Measurements from ENCODE around the gene SYNJ2. TPM values are rescaled to one million over a fixed set of nuclear protein-coding genes. Genes with fewer than 3 reads are reported as not detected.
A peak's percentile ranks its signal among the peaks of the same experiment; 100 is the strongest.

SYNJ2 gene
- total and polyA plus RNA-seq, 2 donors (not counting 3 experiments of a cell fraction or from before 2014, with no cell fraction given): 35.1 to 78.2 TPM

DNA sequence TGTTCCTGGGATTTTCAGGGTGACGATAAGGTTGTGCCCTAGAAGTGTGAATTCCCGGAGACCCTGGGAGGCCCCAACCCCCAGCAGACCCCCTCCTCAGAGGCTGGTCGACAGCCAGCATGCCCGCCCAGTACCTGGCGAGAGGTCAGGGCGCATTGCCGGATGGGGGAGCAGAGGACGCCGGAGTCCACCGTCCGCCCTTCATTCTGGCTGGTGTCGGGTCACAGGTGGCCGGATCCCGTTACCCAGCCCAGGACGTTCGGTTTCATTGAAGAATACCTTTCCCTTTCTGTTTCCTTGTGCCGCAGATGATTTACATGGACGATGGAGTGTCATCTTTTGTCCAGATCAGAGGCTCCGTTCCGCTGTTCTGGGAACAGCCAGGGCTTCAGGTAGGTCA is 61.3 kb downstream of the SYNJ2 start:
- H4K20me1 ChIP-seq (replicated peaks; ENCODE audit: control insufficient read depth, extremely low read depth, insufficient read depth, low read length): no peaks in the 10 kb centered on the region
- no peak overlapping the region for H2AFZ ChIP-seq (ENCODE audit: low read depth, low read length)
- DNase-seq (ENCODE audit: low read depth, low spot score): no peak
- no peaks in the 10 kb centered on the region for H3K9me1 ChIP-seq (replicated peaks; ENCODE audit: control insufficient read depth, extremely low read depth, insufficient read depth, low read length)
- intact Hi-C loops (cut with micrococcal nuclease): no loop called here
- H3K4me3 ChIP-seq (replicated peaks in 1 of 3; ENCODE audit: insufficient read depth in 1 of 3, low read depth in 1 of 3, low read length in 3 of 3): no peak overlapping the region
- peak overlapping the region; percentile 90 for H3K9ac ChIP-seq (replicated peaks; ENCODE audit: extremely low read depth, insufficient read depth, low read length)
- H3K79me2 ChIP-seq (ENCODE audit: control insufficient read depth, insufficient read depth, low read length): peaks cover 16% of the 10 kb centered on the region
- no peaks in the 10 kb centered on the region for H3K9me3 ChIP-seq (replicated peaks; ENCODE audit: control insufficient read depth, insufficient read depth, low read length)
- dilution Hi-C loops (cut with MboI; ENCODE audit: extremely low pct_ligation_motif_present, low sequenced_read_pairs): no loop called here
- H3K27me3 ChIP-seq (ENCODE audit: control insufficient read depth in 2 of 2, insufficient read depth in 2 of 2, low read length in 2 of 2): no peaks in the 10 kb centered on the region
- POLR2A ChIA-PET: no interaction called here
- no TSS peak for BruUV-seq (replicated peaks)
- peak overlapping the region; percentile 99 for H3K27ac ChIP-seq (ENCODE audit: insufficient read depth, low read depth, low read length)
- no peak for FAIRE-seq
- H3K36me3 ChIP-seq (ENCODE audit: control insufficient read depth in 2 of 2, extremely low read depth in 1 of 2, insufficient read depth in 2 of 2, low read length in 2 of 2): peaks cover 14 to 19% of the 10 kb centered on the region in 2 experiments
- CTCF ChIA-PET: interaction anchor here (0.9 to 6.2 kb wide), 7 partner anchors 14 to 170 kb away, joined by 3 to 45 read pairs (median 14); no protein-coding TSS in a partner anchor
- peaks cover 38% of the 10 kb centered on the region for H3K4me1 ChIP-seq (ENCODE audit: control insufficient read depth, extremely low read depth, insufficient read depth, low read length)
- TF ChIP-seq POLR2AphosphoS5 (IDR thresholded peaks at IDR 0.05; ENCODE audit: insufficient read depth, low read depth, low read length) (no peak), FOS (IDR thresholded peaks at IDR 0.05; ENCODE audit: borderline replicate concordance, insufficient read depth, low read length) (no peak), GATA2 (IDR thresholded peaks at IDR 0.05; ENCODE audit: insufficient read depth, insufficient read length, low read depth, low read length) (no peak), JUN (IDR thresholded peaks at IDR 0.05; ENCODE audit: borderline replicate concordance, insufficient read depth, insufficient read length, low read depth) (no peak), EZH2 (IDR thresholded peaks at IDR 0.05; ENCODE audit: borderline replicate concordance, low read depth, low read length, severe bottlenecking) (no peak), POLR2A (IDR thresholded peaks at IDR 0.05; ENCODE audit: low read depth, low read length) (no peak), MYC (IDR thresholded peaks at IDR 0.05; ENCODE audit: low read depth, low read length) (no peak)
- TF ChIP-seq, protein P1, sequence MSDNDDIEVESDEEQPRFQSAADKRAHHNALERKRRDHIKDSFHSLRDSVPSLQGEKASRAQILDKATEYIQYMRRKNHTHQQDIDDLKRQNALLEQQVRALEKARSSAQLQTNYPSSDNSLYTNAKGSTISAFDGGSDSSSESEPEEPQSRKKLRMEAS (IDR thresholded peaks at IDR 0.05; ENCODE audit: insufficient read depth, insufficient read length): no peak
- TF ChIP-seq, protein P2, sequence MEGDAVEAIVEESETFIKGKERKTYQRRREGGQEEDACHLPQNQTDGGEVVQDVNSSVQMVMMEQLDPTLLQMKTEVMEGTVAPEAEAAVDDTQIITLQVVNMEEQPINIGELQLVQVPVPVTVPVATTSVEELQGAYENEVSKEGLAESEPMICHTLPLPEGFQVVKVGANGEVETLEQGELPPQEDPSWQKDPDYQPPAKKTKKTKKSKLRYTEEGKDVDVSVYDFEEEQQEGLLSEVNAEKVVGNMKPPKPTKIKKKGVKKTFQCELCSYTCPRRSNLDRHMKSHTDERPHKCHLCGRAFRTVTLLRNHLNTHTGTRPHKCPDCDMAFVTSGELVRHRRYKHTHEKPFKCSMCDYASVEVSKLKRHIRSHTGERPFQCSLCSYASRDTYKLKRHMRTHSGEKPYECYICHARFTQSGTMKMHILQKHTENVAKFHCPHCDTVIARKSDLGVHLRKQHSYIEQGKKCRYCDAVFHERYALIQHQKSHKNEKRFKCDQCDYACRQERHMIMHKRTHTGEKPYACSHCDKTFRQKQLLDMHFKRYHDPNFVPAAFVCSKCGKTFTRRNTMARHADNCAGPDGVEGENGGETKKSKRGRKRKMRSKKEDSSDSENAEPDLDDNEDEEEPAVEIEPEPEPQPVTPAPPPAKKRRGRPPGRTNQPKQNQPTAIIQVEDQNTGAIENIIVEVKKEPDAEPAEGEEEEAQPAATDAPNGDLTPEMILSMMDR (IDR thresholded peaks at IDR 0.05; ENCODE audit: extremely low read depth in 1 of 2, insufficient read depth in 1 of 2, low read depth in 1 of 2, low read length in 2 of 2): no peak
- H3K4me2 ChIP-seq (ENCODE audit: insufficient read depth, low read length): no peak overlapping the region
